Large intestine (tissue), 3 donors: Measurements from ENCODE around the gene FCER2. TPM values are rescaled to one million over a fixed set of nuclear protein-coding genes. Genes with fewer than 3 reads are reported as not detected.

Source experiments
- DNase-seq, 2 donors: peaks; one replicate each; pipeline versions ENCODE4 v3.0.0 to v3.0.0-alpha.2; 2013
- H3K27ac ChIP-seq: one replicate; pipeline ENCODE4 v1.5.1; 2013; ENCODE audit warnings: low read length
- H3K27me3 ChIP-seq: 2 replicates; pipeline ENCODE4 v1.6.1; 2013; ENCODE audit warnings: low read length; ENCODE audit not compliant: control insufficient read depth, insufficient read depth
- H3K36me3 ChIP-seq: 2 replicates; pipeline ENCODE4 v1.6.1; 2013; ENCODE audit warnings: low read length; ENCODE audit not compliant: control insufficient read depth, insufficient read depth
- H3K4me1 ChIP-seq: one replicate; pipeline ENCODE4 v1.6.1; 2013; ENCODE audit warnings: low read length; ENCODE audit not compliant: control insufficient read depth, insufficient read depth
- H3K4me3 ChIP-seq: one replicate; pipeline ENCODE4 v1.5.1; 2013; ENCODE audit warnings: low read length
- H3K9me3 ChIP-seq: one replicate; pipeline ENCODE4 v1.6.1; 2013; ENCODE audit warnings: mild to moderate bottlenecking, low read depth, low read length, moderate library complexity; ENCODE audit not compliant: control insufficient read depth
- WGBS: methylation state at CpG from one replicate; pipeline ENCODE4 v1.1.5; 2013; ENCODE audit warnings: low lambda C conversion rate; ENCODE audit not compliant: insufficient coverage; 5-methylcytosine and 5-hydroxymethylcytosine counted together
- polyA plus RNA-seq: library from polyadenylated mRNA; unstranded; fragments of 120-200 nt; gene quantifications from one replicate; pipeline ENCODE4 v1.2.1, GENCODE V29; 2013

Gene FCER2
- polyA plus RNA-seq, 1 donor: 0.28 TPM

DNA sequence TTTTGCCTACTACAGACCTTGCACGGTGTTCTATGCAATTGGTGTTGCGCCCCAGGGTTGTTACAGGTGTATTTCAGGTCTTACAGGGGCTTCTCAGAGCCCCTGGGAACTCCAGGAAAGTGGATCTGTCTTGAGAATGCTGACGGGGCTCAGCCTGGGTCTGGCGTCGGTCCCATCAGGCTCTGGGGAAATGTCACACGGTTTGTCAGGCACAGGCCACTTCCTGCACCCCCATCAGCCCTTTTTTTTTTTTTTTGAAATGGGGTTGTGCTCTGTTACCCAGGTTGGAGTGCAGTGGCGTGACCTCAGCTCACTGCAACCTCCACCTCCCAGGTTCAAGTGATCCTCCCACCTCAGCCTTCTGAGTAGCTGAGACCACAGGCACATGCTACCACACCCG lies 16.7 kb upstream of the FCER2 start:
- DNase-seq: no peak
- Histone ChIP-seq H3K36me3 (no peaks in the 10 kb centered on the region), H3K27ac (no peak overlapping the region), H3K4me3 (no peak overlapping the region), H3K27me3 (peaks cover 2% of the 10 kb centered on the region), H3K4me1 (no peaks in the 10 kb centered on the region), H3K9me3 (no peaks in the 10 kb centered on the region)
- WGBS: no CpG with 5 or more reads among the region's 8 CpGs

DNA sequence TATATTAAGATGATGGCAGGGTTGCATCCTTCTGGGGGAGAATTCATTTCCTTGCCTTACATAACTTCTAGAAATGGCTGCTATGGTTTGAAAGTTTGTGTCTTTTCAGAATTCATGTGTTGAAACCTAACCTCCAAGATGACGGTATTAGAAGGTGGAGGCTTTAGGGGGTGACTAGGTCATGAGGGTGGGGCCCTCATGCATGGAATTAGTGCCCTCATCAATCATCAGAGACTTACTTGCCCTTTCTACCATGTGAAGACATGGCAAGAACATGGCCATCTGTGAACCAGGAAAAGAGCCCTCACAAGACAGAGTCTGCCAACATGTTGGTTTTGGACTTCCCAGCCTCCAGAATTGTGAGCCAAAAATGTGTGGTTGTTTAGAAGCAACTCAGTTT lies 14.8 kb upstream of the FCER2 start:
- Histone ChIP-seq H3K4me1 (no peaks in the 10 kb centered on the region), H3K27ac (no peak overlapping the region), H3K9me3 (no peaks in the 10 kb centered on the region), H3K4me3 (no peak overlapping the region), H3K27me3 (no peaks in the 10 kb centered on the region), H3K36me3 (no peaks in the 10 kb centered on the region)
- DNase-seq: no peak
- WGBS: no CpG with 5 or more reads among the region's 1 CpG

- H3K36me3 ChIP-seq: no peaks in the 10 kb centered on the region
- no peak for DNase-seq
- no peaks in the 10 kb centered on the region for H3K27me3 ChIP-seq
- WGBS: no CpG with 5 or more reads among the region's 1 CpG
- H3K4me3 ChIP-seq: no peak overlapping the region
- H3K4me1 ChIP-seq: no peaks in the 10 kb centered on the region
- no peak overlapping the region for H3K27ac ChIP-seq
- H3K9me3 ChIP-seq: no peaks in the 10 kb centered on the region
These were observed 13.7 kb upstream of the FCER2 start for GRCh38 chr19:7715671-7716070.

GRCh38 chr19:7710616-7711015 lies 8.7 kb upstream of the FCER2 start:
- Histone ChIP-seq H3K27ac (no peak overlapping the region), H3K4me1 (no peaks in the 10 kb centered on the region), H3K27me3 (no peaks in the 10 kb centered on the region), H3K9me3 (no peaks in the 10 kb centered on the region), H3K36me3 (no peaks in the 10 kb centered on the region), H3K4me3 (no peak overlapping the region)
- 88% methylated on average over 4 of the region's 5 CpGs for WGBS
- no peak for DNase-seq

DNA sequence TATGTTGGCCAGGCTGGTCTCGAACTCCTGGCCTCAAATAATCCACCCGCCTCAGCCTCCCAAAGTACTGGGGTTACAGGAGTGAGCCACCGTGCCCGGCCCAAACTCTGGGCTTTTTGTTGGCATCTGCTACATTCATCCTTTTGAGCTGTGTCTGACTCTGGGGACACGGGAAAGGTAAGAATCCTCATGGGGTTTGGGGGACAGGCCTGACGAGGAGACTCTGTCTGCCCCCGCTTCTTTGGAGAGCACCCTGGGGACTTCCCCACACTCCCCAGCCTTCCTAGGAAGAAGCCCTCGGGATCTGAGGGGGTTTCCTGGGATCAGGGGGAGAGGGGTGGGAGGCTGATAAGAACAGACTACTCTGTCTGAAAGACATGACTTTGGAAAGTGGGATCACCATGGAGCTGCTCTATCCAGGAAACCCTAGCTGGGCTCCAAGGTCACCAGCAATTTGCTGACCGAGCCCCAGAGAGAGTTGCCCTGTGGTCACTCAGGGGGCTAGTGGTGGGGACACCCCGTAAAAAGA lies 8.1 kb upstream of the FCER2 start:
- WGBS: no CpG with 5 or more reads among the region's 10 CpGs
- Histone ChIP-seq H3K27me3 (no peaks in the 10 kb centered on the region), H3K27ac (no peak overlapping the region), H3K36me3 (no peaks in the 10 kb centered on the region), H3K9me3 (no peaks in the 10 kb centered on the region), H3K4me3 (no peak overlapping the region), H3K4me1 (no peaks in the 10 kb centered on the region)
- DNase-seq: no peak

- Histone ChIP-seq H3K4me1 (no peaks in the 10 kb centered on the region), H3K9me3 (no peaks in the 10 kb centered on the region), H3K27ac (no peak overlapping the region), H3K27me3 (no peaks in the 10 kb centered on the region), H3K4me3 (no peak overlapping the region), H3K36me3 (no peaks in the 10 kb centered on the region)
- no peak for DNase-seq
- no CpG with 5 or more reads among the region's 8 CpGs for WGBS
These were observed 5.1 kb upstream of the FCER2 start for GRCh38 chr19:7706955-7707456.

DNA sequence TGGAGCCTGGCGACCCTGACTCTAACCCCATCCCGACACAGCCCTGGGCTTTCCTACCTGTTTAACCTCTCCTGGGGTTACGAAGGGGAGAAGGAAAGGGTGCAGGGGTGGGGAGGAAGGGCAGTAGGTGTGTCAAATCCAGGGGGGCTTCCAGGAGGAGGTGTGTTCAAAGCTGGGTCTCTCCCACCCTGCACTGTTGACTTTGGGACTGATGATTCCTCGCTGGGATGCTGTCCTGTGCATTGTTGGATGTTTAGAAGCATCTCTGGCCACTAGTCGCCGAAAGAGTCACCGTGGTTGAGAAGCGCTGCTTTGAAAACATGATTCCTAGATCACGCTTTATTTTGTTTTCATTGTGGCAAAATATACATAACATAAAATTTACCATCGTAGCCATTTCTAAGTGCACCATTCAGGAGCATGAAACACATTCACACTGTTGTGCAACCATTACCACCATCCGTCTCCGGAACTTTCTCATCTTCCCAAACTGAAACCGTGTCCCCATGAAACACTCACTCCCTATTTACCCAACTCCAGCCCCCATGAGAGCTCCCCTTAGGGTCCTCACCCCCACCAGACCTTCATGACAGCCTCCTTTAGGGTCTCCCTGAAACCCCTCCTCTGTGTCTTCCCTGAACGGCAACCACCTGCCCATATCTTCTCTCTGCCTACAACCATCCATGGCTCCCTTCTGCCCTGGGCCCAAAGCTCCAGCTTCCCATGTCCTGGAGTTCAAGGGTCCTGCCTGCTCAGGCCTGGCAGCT lies 4.4 kb upstream of the FCER2 start:
- H3K4me3 ChIP-seq: no peak overlapping the region
- no peak for DNase-seq
- no peaks in the 10 kb centered on the region for H3K9me3 ChIP-seq
- no peaks in the 10 kb centered on the region for H3K36me3 ChIP-seq
- no peaks in the 10 kb centered on the region for H3K27me3 ChIP-seq
- WGBS: 89% methylated on average over 5 of the region's 14 CpGs
- H3K4me1 ChIP-seq: no peaks in the 10 kb centered on the region
- H3K27ac ChIP-seq: no peak overlapping the region

- peak in 1 of 2 donors; percentile 10 for DNase-seq
- H3K4me3 ChIP-seq: no peak overlapping the region
- H3K9me3 ChIP-seq: no peaks in the 10 kb centered on the region
- H3K4me1 ChIP-seq: no peaks in the 10 kb centered on the region
- H3K27ac ChIP-seq: no peak overlapping the region
- no CpG with 5 or more reads among the region's 24 CpGs for WGBS
- no peaks in the 10 kb centered on the region for H3K36me3 ChIP-seq
- H3K27me3 ChIP-seq: no peaks in the 10 kb centered on the region
These were observed 3.7 kb upstream of the FCER2 start for GRCh38 chr19:7705387-7706187.

DNA sequence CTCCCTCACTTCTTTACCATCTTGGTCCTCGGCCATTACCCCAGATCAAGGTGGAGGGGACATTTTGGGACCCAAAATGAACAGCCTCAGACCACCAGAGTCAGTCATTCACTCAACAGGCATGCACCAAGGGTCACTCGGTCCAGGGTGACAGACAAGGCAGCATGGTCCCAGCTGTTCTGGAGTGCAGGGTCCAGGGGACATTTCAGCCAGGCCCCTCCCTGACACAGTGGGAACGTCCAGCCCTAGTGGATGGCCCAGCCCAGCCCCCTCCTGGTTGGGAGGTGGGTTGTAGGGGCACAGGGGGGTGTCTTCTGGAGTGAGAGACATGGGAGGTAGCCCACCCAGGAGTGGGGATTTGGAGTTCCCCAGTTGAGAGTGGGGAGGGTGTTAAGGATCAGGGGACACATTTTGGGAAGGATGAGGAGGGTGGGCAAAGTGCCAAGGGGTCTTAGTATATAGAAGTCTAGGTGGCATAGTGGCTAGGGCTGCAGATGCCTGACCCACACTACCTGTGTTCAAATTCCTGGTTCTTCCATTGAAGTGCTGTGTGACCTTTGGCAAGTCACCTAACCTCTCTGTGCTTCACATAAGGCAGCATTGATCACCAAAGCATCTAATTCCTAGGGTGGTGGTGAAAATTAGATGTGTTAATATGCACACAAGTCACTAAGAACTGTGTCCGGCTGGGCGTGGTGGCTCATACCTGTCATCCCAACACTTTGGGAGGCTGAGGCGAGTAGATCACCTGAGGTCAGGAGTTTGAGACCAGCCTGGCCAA lies 2.5 kb upstream of the FCER2 start:
- H3K4me3 ChIP-seq: no peak overlapping the region
- peaks cover 2% of the 10 kb centered on the region for H3K27me3 ChIP-seq
- no peak for DNase-seq
- no peak overlapping the region for H3K27ac ChIP-seq
- no CpG with 5 or more reads among the region's 6 CpGs for WGBS
- no peaks in the 10 kb centered on the region for H3K9me3 ChIP-seq
- H3K4me1 ChIP-seq: no peaks in the 10 kb centered on the region
- no peaks in the 10 kb centered on the region for H3K36me3 ChIP-seq

DNA sequence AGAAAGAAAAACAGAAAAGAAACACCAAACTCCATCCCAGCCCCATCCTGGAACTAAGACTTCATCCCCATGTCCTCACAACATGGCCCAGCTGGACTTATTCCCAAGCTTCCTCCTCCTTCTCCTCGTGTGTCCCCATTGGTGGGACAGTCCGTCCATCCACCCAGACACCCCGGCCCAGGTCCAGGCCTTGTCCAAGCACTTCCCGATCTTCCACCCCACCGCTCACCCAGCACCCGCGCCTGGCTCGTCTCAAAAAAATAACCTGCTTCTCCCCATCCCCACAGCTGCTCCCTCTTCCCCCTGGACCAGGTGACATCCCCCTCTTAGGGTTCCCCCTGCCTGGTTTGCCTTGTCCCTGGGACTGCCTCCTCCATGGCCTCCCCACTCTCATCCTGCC lies 1.4 kb upstream of the FCER2 start:
- Histone ChIP-seq H3K36me3 (no peaks in the 10 kb centered on the region), H3K9me3 (no peaks in the 10 kb centered on the region), H3K4me3 (no peak overlapping the region), H3K27ac (no peak overlapping the region), H3K27me3 (peaks cover 7% of the 10 kb centered on the region), H3K4me1 (no peaks in the 10 kb centered on the region)
- no peak for DNase-seq
- no CpG with 5 or more reads among the region's 8 CpGs for WGBS
